Astrocyte (in vitro differentiated cells and primary cell): ENCODE data around the gene FUOM. TPM values are rescaled to one million over a fixed set of nuclear protein-coding genes. Genes with fewer than 3 reads are reported as not detected.

Experiments
- DNase-seq: peaks from one replicate; pipeline ENCODE4 v3.0.0-alpha.2; 2010; ENCODE audit warnings: low read depth
- FAIRE-seq: peaks from 2 replicates; lab custom pipeline; 2011; peaks lifted over from hg19 to GRCh38; lab: Jason Lieb, UNC
- H2AFZ ChIP-seq: 2 replicates; pipeline ENCODE4 v1.6.0; 2012; ENCODE audit warnings: low read depth, low read length, inconsistent platforms
- H3K27ac ChIP-seq: 2 replicates; pipeline ENCODE4 v1.5.1; 2011; ENCODE audit warnings: low read depth, low read length, inconsistent platforms
- H3K27me3 ChIP-seq: 2 replicates; pipeline ENCODE4 v1.6.0; 2011; ENCODE audit warnings: low read length, inconsistent platforms; ENCODE audit not compliant: insufficient read depth
- H3K36me3 ChIP-seq: 2 replicates; pipeline ENCODE4 v1.5.1; 2011; ENCODE audit warnings: low read length, inconsistent platforms; ENCODE audit not compliant: insufficient read depth
- H3K4me1 ChIP-seq: 2 replicates; pipeline ENCODE4 v1.5.1; 2011; ENCODE audit warnings: low read length, inconsistent platforms; ENCODE audit not compliant: insufficient read depth
- H3K4me2 ChIP-seq: 2 replicates; pipeline ENCODE4 v1.6.0; 2012; ENCODE audit warnings: low read length, inconsistent platforms
- H3K4me3 ChIP-seq: 2 replicates; pipeline ENCODE4 v1.5.1; 2011; ENCODE audit warnings: low read depth, mild to moderate bottlenecking, low read length, inconsistent platforms; ENCODE audit not compliant: insufficient read depth
- H3K79me2 ChIP-seq: 2 replicates; pipeline ENCODE4 v1.6.0; 2012; ENCODE audit warnings: mild to moderate bottlenecking, low read length, inconsistent platforms; ENCODE audit not compliant: insufficient read depth
- H3K9ac ChIP-seq: 2 replicates; pipeline ENCODE4 v1.6.0; 2012; ENCODE audit warnings: mild to moderate bottlenecking, low read length, inconsistent platforms
- H3K9me3 ChIP-seq: 2 replicates; pipeline ENCODE4 v1.5.1; 2012; ENCODE audit warnings: low read depth, mild to moderate bottlenecking, low read length, inconsistent platforms; ENCODE audit not compliant: insufficient read depth
- H4K20me1 ChIP-seq: 2 replicates; pipeline ENCODE4 v1.6.0; 2012; ENCODE audit warnings: low read length, inconsistent platforms; ENCODE audit not compliant: insufficient read depth
- H3K27ac Mint-ChIP-seq: one replicate; pipeline ENCODE4 v1.8.0; 2021; ENCODE audit warnings: mild to moderate bottlenecking, mixed read lengths; ENCODE audit not compliant: unreplicated experiment
- H3K27me3 Mint-ChIP-seq: one replicate; pipeline ENCODE4 v1.8.0; 2021; ENCODE audit warnings: low read depth, mixed read lengths; ENCODE audit not compliant: unreplicated experiment
- H3K36me3 Mint-ChIP-seq: one replicate; pipeline ENCODE4 v1.8.0; 2021; ENCODE audit warnings: low read depth, mixed read lengths; ENCODE audit not compliant: unreplicated experiment
- H3K4me1 Mint-ChIP-seq: one replicate; pipeline ENCODE4 v1.8.0; 2021; ENCODE audit warnings: low read depth, mixed read lengths; ENCODE audit not compliant: unreplicated experiment
- H3K4me3 Mint-ChIP-seq: one replicate; pipeline ENCODE4 v1.8.0; 2021; ENCODE audit warnings: mild to moderate bottlenecking, moderate library complexity, mixed read lengths; ENCODE audit not compliant: unreplicated experiment
- H3K9me3 Mint-ChIP-seq: one replicate; pipeline ENCODE4 v1.8.0; 2021; ENCODE audit warnings: mild to moderate bottlenecking, mixed read lengths; ENCODE audit not compliant: unreplicated experiment
- CTCF ChIP-seq: IDR thresholded peaks from 2 replicates; pipeline ENCODE4 v1.5.1; 2011; ENCODE audit warnings: low read depth, mild to moderate bottlenecking, inconsistent platforms, low read length, moderate library complexity; ENCODE audit not compliant: insufficient read depth
- EZH2 ChIP-seq: IDR thresholded peaks from 2 replicates; pipeline ENCODE4 v1.6.1; 2012; ENCODE audit warnings: mild to moderate bottlenecking, low read length, inconsistent platforms; ENCODE audit not compliant: insufficient read depth
- total RNA-seq: library from RNA; stranded (reverse); gene quantifications from 2 replicates; pipeline ENCODE4 v1.2.1, GENCODE V29; 2021

Gene FUOM
- total RNA-seq, 1 donor from 2014 or later = 28.8 TPM

- FAIRE-seq = no peak
- Histone ChIP-seq H3K79me2 (peaks cover 28% of the 10 kb centered on the region), H3K4me2 (no peak overlapping the region), H3K27me3 (no peaks in the 10 kb centered on the region), H3K9ac (no peak overlapping the region), H3K9me3 (no peaks in the 10 kb centered on the region), H3K27ac (no peak overlapping the region), H3K4me3 (no peak overlapping the region), H3K4me1 (peaks cover 15% of the 10 kb centered on the region), H2AFZ (no peak overlapping the region), H3K36me3 (no peaks in the 10 kb centered on the region), H4K20me1 (peaks cover 34% of the 10 kb centered on the region)
- no peaks in the 10 kb centered on the region for H3K27me3 Mint-ChIP-seq
- no peak overlapping the region for H3K27ac Mint-ChIP-seq
- TF ChIP-seq EZH2 (no peak), CTCF (no peak)
- DNase-seq = no peak
- no peak overlapping the region for H3K4me3 Mint-ChIP-seq
- H3K9me3 Mint-ChIP-seq = no peaks in the 10 kb centered on the region
- peaks cover 9% of the 10 kb centered on the region for H3K4me1 Mint-ChIP-seq
- H3K36me3 Mint-ChIP-seq = peaks cover 3% of the 10 kb centered on the region
Measured at GRCh38 chr10:133310789-133311188, 47.0 kb downstream of the FUOM start.

DNA sequence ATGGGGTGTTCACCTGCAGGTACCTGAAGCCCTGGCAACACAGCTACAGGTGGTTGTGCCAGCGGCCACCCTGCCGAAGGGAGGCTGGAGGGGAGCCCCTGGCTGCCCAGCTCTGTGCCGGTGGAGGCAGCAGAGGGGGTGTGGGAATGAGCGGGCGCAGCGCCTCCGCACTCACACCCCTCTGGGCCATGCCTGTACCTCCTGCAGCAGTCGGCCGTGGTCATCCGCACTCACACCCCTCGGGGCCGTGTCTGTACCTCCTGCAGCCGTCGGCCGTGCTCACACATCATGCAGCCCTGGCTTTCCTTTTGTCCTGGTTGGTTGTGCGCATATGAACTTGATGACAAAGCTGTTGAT is 47.4 kb downstream of the FUOM start:
- no peaks in the 10 kb centered on the region for H3K27me3 ChIP-seq

More for the DNA sequence above, 47.4 kb downstream of the FUOM start:
- H3K36me3 ChIP-seq = no peaks in the 10 kb centered on the region
- H3K9ac ChIP-seq = no peak overlapping the region
- no peak overlapping the region for H2AFZ ChIP-seq
- H3K9me3 ChIP-seq = no peaks in the 10 kb centered on the region
- H3K36me3 Mint-ChIP-seq = peaks cover 3% of the 10 kb centered on the region
- DNase-seq (no peak), FAIRE-seq (no peak)
- H3K27me3 Mint-ChIP-seq = no peaks in the 10 kb centered on the region
- peaks cover 15% of the 10 kb centered on the region for H3K4me1 ChIP-seq
- no peak overlapping the region for H3K4me3 ChIP-seq
- H4K20me1 ChIP-seq = peaks cover 39% of the 10 kb centered on the region
- peaks cover 9% of the 10 kb centered on the region for H3K4me1 Mint-ChIP-seq
- TF ChIP-seq EZH2 (no peak), CTCF (no peak)
- H3K27ac ChIP-seq = no peak overlapping the region
- H3K27ac Mint-ChIP-seq = no peak overlapping the region
- H3K4me2 ChIP-seq = no peak overlapping the region
- H3K4me3 Mint-ChIP-seq = no peak overlapping the region
- no peaks in the 10 kb centered on the region for H3K9me3 Mint-ChIP-seq
- peaks cover 32% of the 10 kb centered on the region for H3K79me2 ChIP-seq
